Raji (cell line): ENCODE data around the gene SLC26A8.

Source experiments
- POLR2A ChIP-seq: IDR thresholded peaks from 2 replicates; pipeline ENCODE4 v1.6.1; 2011; ENCODE audit warnings: low read depth, low read length, control low read depth; ENCODE audit not compliant: insufficient read depth

The SLC26A8 gene

GRCh38 chr6:35936681-35937359 lies 87.6 kb downstream of the SLC26A8 start:
- TF ChIP-seq POLR2A = no peak

GRCh38 chr6:35935469-35935868 lies 89.0 kb downstream of the SLC26A8 start:
- TF ChIP-seq POLR2A = no peak

- no peak for TF ChIP-seq POLR2A
Observed at GRCh38 chr6:35933844-35934243, 90.6 kb downstream of the SLC26A8 start.

GRCh38 chr6:35931120-35931561 lies 93.3 kb downstream of the SLC26A8 start:
- no peak for TF ChIP-seq POLR2A

GRCh38 chr6:35929601-35930000 lies 94.8 kb downstream of the SLC26A8 start:
- no peak for TF ChIP-seq POLR2A

GRCh38 chr6:35926509-35927215 lies 97.8 kb downstream of the SLC26A8 start:
- TF ChIP-seq POLR2A = no peak

GRCh38 chr6:35925961-35926360 lies 98.5 kb downstream of the SLC26A8 start:
- TF ChIP-seq POLR2A = no peak

- TF ChIP-seq POLR2A = no peak
Observed at GRCh38 chr6:35924146-35924545, 100.3 kb downstream of the SLC26A8 start.

- TF ChIP-seq POLR2A = no peak
Observed at GRCh38 chr6:35922139-35922554, 102.3 kb downstream of the SLC26A8 start.

- TF ChIP-seq POLR2A = peak; percentile 98
Observed at GRCh38 chr6:35920793-35921732, 103.4 kb downstream of the SLC26A8 start, which contains the start of gene SRPK1. SRPK1 (minus strand) TSS chr6:35921098; CDS start chr6:35921056, 42 bp downstream.

- TF ChIP-seq POLR2A = 0 out of 2 replicates have a peak, but pooled peaks have one; percentile 12
Observed at GRCh38 chr6:35919827-35920751, 104.4 kb downstream of the SLC26A8 start.

GRCh38 chr6:35919085-35919826 lies 105.2 kb downstream of the SLC26A8 start:
- TF ChIP-seq POLR2A = no peak

- TF ChIP-seq POLR2A = no peak
Observed at GRCh38 chr6:35916056-35916455, 108.4 kb downstream of the SLC26A8 start.

- no peak for TF ChIP-seq POLR2A
Observed at GRCh38 chr6:35914536-35914935, 109.9 kb downstream of the SLC26A8 start.
